H1 (cell line): Measurements from ENCODE around the gene ACYP2. TPM values are rescaled to one million over a fixed set of nuclear protein-coding genes. Genes with fewer than 3 reads are reported as not detected.

Experiments
- BACH1 ChIP-seq: IDR thresholded peaks from 2 replicates; pipeline ENCODE4 v1.6.1; 2012; ENCODE audit warnings: low read length, improper control_type of control experiment
- CTCF ChIP-seq, 3 experiments: IDR thresholded peaks; 1 replicate in 2 of 3; 2 replicates in 1 of 3; pipeline versions ENCODE4 v1.5.1 to v1.6.1; 2011; ENCODE audit warnings: low read length in 3 of 3, mild to moderate bottlenecking in 3 of 3, inconsistent platforms in 2 of 3, low read depth in 1 of 3, moderate library complexity in 1 of 3; ENCODE audit not compliant: insufficient read depth in 1 of 3; ENCODE audit errors: control extremely low read depth in 1 of 3
- EP300 ChIP-seq, 2 experiments: IDR thresholded peaks; 1 replicate in 1 of 2; 2 replicates in 1 of 2; pipeline ENCODE4 v1.6.1; 2011 to 2012; ENCODE audit warnings: low read depth in 2 of 2, low read length in 2 of 2, mild to moderate bottlenecking in 2 of 2, borderline replicate concordance in 1 of 2, inconsistent platforms in 1 of 2, moderate library complexity in 1 of 2
- GABPA ChIP-seq: IDR thresholded peaks from 2 replicates; pipeline ENCODE4 v1.6.1; 2011; ENCODE audit warnings: mild to moderate bottlenecking, low read length, moderate library complexity, borderline replicate concordance; ENCODE audit not compliant: insufficient read depth
- GTF2F1 ChIP-seq: IDR thresholded peaks from 2 replicates; pipeline ENCODE4 v1.6.1; 2012; ENCODE audit warnings: low read depth, low read length, improper control_type of control experiment, borderline replicate concordance
- JUN ChIP-seq: IDR thresholded peaks from 2 replicates; pipeline ENCODE4 v1.6.1; 2011; ENCODE audit warnings: low read depth, mild to moderate bottlenecking, improper control_type of control experiment, low read length
- JUND ChIP-seq: IDR thresholded peaks from 2 replicates; pipeline ENCODE4 v1.6.1; 2011; ENCODE audit warnings: mild to moderate bottlenecking, improper control_type of control experiment, low read length
- MAFK ChIP-seq: IDR thresholded peaks from 2 replicates; pipeline ENCODE4 v1.6.1; 2012; ENCODE audit warnings: low read depth, mild to moderate bottlenecking, improper control_type of control experiment, low read length
- RBBP5 ChIP-seq: IDR thresholded peaks from 2 replicates; pipeline ENCODE4 v1.7.1; 2012; ENCODE audit warnings: low read depth, mild to moderate bottlenecking, inconsistent platforms, low read length, moderate library complexity, borderline replicate concordance
- TAF1 ChIP-seq: IDR thresholded peaks from 2 replicates; pipeline ENCODE4 v1.6.1; 2011; ENCODE audit warnings: mild to moderate bottlenecking, low read depth, low read length
- polyA plus RNA-seq, 7 experiments: library from polyadenylated mRNA; depleted of rRNA in 3 of 7; stranded (reverse) in 5 of 7; unstranded in 2 of 7; fragments of >200 nt in 5 of 7; fragments of 200-250 nt in 2 of 7; gene quantifications; 1 replicate in 5 of 7; 2 replicates in 1 of 7; 4 replicates in 1 of 7; pipeline versions ENCODE4 v1.2.1 to v1.2.3, GENCODE V29; 2011 to 2013; ENCODE audit warnings: missing spikeins in 2 of 7, mixed read lengths in 2 of 7
- total RNA-seq: library from RNA; stranded (reverse); fragmentation: NEBNext Ultra II Directional; extraction: Animal tissue kit (Norgen Biotek cat#: 25700); gene quantifications from 2 replicates; pipeline ENCODE4 v1.2.1, GENCODE V29; 2021
- TF ChIP-seq, protein P1 (sequence below): IDR thresholded peaks from 2 replicates; pipeline ENCODE4 v1.6.1; 2012; ENCODE audit warnings: low read length, inconsistent platforms
- TF ChIP-seq, protein P2 (sequence below): IDR thresholded peaks from 2 replicates; pipeline ENCODE4 v1.6.1; 2011; ENCODE audit warnings: low read depth, mild to moderate bottlenecking, low read length; ENCODE audit not compliant: insufficient read depth

ACYP2 gene
- total and polyA plus RNA-seq, 2 of the 8 experiments (the other 6 are each of a cell fraction or from before 2014, with no cell fraction given) = 3.4 to 4.4 TPM

- TF ChIP-seq, protein P1, sequence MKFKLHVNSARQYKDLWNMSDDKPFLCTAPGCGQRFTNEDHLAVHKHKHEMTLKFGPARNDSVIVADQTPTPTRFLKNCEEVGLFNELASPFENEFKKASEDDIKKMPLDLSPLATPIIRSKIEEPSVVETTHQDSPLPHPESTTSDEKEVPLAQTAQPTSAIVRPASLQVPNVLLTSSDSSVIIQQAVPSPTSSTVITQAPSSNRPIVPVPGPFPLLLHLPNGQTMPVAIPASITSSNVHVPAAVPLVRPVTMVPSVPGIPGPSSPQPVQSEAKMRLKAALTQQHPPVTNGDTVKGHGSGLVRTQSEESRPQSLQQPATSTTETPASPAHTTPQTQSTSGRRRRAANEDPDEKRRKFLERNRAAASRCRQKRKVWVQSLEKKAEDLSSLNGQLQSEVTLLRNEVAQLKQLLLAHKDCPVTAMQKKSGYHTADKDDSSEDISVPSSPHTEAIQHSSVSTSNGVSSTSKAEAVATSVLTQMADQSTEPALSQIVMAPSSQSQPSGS = no peak
- no peak for TF ChIP-seq TAF1
- TF ChIP-seq RBBP5 = no peak
- TF ChIP-seq CTCF (IDR thresholded peaks at IDR 0.05; ENCODE audit: control extremely low read depth in 1 of 3, insufficient read depth in 1 of 3, low read depth in 1 of 3, low read length in 3 of 3) = no peak
- TF ChIP-seq GTF2F1 = no peak
- TF ChIP-seq, protein P2, sequence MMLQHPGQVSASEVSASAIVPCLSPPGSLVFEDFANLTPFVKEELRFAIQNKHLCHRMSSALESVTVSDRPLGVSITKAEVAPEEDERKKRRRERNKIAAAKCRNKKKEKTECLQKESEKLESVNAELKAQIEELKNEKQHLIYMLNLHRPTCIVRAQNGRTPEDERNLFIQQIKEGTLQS = no peak
- TF ChIP-seq MAFK = no peak
- no peak for TF ChIP-seq BACH1
- TF ChIP-seq GABPA = no peak
- TF ChIP-seq JUND = no peak
- TF ChIP-seq EP300 (IDR thresholded peaks at IDR 0.05; ENCODE audit: borderline replicate concordance in 1 of 2, low read depth in 2 of 2, low read length in 2 of 2) = no peak
- TF ChIP-seq JUN = no peak
Measured at GRCh38 chr2:54208364-54209240, 93.2 kb downstream of the ACYP2 start (continued).
